ENCODE measurements around the gene CLEC2D.
"Not testable (repeated sequence)": the region's sequence is repeated elsewhere in the genome, so short reads cannot be mapped to it uniquely, and the experiment has no call there.

CLEC2D gene

DNA sequence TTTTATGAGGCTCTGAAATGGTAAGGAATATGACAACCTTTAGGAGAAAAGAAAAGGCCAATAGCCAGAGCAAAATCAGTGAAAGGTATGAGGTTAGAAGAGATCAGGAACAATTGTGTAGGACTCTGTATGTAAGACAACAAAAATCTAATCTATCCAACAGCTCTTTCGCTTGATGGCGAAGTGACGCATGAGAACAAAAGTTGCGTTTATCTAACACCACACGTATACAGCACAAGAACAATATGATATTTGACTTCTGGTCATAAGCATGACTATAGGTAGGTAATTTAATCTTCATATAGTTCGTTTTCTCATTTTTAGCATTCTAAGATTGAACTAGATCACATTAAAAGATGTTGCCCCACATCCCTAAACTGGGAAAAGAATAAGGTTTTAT, 61.9 kb downstream of the CLEC2D start:
- DNase-seq: no peak

DNA sequence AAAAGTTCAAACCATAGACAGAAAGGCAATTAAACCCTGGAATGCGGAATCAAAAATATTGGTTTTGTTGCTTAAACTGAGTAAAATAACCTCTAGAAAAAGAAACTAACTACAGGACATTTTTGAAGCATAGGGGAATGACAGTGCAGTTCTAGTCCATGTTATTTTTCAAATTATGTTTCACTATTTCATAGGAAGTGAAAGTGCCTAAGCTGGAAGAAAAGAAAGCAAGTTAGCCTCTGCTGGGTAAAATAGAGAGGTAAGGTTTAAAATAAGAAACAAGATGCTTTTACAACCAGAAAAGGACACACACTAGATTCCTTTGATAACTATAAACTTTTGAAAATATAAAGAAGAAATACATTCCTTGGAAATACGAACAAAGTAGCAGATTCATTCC, 62.3 kb downstream of the CLEC2D start:
- no peak for DNase-seq

DNA sequence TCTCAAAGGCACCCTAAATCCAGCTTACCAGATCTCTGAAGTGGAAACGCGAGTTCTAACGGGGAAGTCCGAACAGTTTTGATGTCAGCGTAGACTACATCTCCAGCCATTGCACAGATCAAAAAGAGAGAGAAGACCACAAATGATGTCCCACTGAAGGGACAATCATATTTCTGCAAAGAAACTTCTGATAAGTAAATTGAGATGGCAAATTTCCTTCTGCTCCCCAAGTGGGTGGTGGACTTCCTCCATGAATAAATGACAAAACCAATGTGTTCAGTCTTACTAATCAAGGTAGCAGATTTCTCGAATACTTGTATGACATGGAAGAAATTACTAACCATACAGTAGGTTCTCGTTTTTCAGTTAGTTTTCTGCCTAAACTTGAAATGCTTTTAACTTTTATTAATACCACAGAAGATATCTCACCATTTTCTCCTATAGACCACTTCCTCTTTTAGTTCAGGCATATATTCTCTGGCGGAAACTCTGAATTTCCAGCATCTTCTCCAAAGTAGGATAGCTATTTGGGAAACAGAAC, 63.5 kb downstream of the CLEC2D start, which contains the start of gene CLECL1:
TSS of gene CLECL1 (minus strand) at position 177 of the 541 bp plus-strand sequence.
- no peak for DNase-seq

DNA sequence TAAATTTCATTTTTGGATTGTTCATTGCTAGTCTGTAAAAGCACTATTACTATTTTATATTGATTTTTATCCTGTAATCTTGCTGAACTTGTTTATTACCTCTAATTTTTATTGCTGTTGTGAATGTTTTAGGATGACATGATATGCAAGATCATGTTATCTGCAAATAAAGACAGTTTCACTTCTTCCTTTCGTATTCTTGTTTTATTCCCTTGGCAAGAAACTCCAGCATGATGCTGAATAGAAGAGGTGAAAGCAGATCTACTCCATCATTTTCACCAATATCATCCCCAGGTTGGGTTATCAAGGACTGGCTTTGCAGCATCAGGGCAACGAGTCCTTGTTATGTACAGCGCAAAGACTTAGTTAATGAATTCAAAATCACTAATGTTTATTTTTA, 66.1 kb downstream of the CLEC2D start:
- no peak for DNase-seq

DNA sequence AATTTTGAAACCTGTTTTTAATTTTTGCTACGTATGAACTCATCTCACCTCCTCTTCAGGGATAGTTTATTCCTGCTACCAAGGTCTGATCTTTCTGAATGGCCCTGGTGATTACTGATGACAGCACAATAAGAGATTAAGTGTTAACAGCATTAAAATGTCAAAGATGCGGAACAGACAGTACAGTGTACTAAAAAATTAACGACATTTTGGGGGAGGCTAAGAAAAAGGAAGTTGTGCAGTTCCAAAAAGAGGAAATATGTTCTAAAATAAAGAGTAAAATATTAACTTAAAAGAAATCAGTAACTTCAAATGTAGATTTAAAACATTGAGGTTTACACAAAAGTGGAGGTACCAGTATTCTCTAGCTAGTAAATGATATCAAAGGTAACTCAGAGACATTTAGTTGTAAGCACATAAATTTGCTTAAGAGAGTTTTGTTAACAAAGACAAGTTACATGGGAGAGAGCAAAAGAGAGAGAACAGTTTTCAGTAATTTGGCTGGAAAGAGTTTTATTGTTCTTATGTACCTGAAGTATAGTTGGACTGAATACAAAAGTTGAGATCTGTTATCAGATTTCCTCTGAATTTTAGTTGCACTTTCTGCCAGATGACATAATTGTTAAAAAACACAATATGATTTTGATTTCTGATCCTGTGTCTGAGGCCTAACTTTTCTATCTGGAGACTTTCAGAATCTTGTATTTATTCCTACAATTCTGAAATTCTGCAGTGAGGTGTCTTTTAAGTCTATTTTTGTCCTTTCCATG, 67.6 kb downstream of the CLEC2D start:
- DNase-seq: no peak

DNA sequence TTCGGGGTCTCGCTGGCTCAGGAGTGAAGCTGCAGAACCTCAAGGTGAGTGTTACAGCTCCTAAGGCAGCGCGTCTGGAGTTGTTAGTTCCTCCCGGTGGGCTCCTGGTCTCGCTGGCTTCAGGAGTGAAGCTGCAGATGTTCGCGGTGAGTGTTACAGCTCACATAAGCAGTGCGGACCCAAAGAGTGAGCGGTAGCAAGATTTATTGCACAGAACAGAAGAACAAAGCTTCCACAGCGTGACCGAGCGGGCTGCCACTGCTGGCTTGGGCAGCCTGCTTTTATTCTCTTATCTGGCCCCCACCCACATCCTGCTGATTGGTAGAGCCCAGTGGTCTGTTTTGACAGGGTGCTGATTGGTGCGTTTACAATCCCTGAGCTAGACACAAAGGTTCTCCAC, 69.4 kb downstream of the CLEC2D start:
- DNase-seq: not testable (repeated sequence)

DNA sequence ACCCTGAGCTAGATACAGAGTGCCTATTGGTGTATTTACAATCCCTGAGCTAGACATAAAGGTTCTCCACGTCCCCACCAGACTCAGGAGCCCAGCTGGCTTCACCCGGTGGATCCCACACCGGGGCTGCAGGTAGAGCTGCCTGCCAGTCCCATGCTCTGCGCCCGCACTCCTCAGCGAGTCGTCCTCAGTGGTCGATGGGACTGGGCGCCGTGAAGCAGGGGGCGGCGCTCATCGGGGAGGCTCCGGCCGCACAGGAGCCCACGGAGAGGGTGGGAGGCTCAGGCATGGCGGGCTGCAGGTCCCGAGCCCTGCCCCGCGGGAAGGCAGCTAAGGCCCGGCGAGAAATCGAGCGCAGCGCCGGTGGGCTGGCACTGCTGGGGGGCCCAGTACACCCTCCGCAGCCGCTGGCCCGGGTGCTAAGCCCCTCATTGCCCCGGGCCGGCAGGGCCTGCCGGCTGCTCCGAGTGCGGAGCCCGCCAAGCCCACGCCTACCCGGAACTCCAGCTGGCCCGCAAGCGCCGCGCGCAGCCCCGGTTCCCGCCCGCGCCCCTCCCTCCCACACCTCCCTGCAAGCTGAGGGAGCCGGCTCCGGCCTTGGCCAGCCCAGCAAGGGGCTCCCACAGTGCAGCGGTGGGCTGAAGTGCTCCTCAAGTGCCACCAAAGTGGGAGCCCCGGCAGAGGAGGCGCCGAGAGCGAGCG, 70.0 kb downstream of the CLEC2D start:
- DNase-seq: not testable (repeated sequence)

DNA sequence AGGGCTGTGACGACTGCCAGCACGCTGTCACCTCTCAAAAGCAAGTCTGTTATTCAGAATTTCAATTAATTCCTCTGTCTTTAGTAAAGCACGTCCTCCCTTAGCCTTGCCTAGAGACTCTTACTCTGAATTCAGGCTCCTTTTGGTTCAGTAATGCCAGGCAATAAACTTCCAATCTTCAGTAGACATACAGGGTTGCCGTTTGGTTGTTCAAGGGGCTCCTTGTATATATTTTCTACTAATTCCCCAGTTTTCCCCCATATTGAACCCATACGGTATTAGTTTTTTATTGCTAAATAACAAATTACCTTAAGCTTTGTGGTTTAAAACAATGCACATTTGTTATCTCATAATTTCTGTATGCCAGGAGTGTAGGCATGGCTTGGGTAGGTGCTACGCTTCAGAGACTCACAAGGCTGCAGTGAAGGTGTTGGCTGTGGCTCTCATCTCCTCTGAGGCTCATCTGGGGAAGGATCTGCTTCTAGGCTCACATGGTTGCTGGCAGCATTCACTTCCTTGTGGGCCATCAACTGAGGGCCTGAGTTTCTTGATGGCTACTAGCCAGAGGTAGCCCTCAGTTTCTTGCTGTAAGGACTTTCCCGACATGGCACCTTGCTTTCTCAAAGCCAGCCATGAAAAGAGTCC, 70.7 kb downstream of the CLEC2D start:
- no peak for DNase-seq

DNA sequence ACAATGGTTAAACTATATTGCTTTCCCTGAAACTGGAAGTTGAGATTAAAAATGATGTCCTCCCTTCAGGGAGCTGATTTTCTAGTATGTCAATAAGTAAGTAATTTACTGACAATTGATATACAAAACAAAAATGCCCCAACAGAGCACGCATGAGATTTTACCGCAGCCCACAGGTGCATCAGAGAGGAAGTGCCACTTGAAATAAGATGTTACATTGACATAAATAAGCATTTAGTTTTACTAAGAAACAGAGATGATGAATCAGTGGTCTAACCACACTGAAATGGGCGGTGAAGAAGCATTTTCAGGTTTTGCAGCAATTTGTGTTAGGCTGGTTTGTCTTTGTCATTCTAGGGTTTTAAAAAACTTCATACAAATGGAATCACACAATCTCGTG, 72.2 kb downstream of the CLEC2D start:
- DNase-seq: no peak

DNA sequence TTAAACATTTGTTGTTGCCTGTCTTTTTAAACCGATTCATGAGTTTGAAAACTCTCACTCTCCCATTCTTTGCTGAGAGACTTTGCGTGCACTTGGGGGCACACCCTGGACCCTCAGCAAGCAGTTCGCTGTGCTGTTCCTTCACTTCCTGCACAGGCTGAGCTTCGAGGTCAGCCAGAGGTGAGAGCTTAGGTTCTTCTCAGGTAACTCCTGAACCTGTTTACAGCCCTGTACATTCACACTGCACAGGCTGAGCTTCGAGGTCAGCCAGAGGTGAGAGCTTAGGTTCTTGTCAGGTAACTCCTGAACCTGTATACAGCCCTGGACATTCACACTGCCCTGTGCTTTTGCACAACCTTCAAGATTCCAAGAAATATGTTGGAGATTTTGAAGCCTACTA, 73.1 kb downstream of the CLEC2D start:
- DNase-seq: no peak

DNA sequence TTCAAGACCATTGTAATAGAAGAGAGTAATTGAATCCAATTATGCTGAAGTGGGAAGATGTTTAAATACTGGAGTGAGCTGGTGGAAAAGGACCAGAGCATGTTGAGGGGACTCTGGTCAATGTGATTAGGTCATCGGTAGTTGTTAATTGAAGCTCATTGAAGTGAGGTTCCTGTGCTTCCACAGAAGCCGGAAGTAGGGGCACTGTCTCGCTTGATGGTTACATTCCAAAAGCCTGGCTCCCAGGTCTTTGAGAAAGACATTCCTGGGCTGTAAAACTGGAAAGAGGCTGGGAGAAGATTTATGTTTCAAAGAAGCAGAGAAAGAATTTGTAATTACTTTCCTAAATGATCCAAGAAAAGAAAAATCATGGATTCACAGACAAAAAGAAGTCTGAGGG, 75.7 kb downstream of the CLEC2D start:
- DNase-seq: no peak
